Measurements from ENCODE around the gene VDR. TPM values are rescaled to one million over a fixed set of nuclear protein-coding genes. Genes with fewer than 3 reads are reported as not detected.

VDR gene
- total RNA-seq, 4 donors from 2014 or later: 0.26 to 2.0 (median 0.49) TPM

GRCh38 chr12:47885012-47885501 is 19.7 kb downstream of the VDR start:
- H3K9me3 ChIP-seq: no peaks in the 10 kb centered on the region
- TF ChIP-seq POLR2A (IDR thresholded peaks at IDR 0.05) (no peak), CTCF (IDR thresholded peaks at IDR 0.05) (no peak)
- no peaks in the 10 kb centered on the region for H3K4me1 ChIP-seq
- no peak for DNase-seq
- no peak overlapping the region for H3K4me3 ChIP-seq
- intact Hi-C loops (cut with DNase I; ENCODE audit: low total_unique reads): no loop called here
- H3K27me3 ChIP-seq: no peaks in the 10 kb centered on the region
- no peaks in the 10 kb centered on the region for H3K36me3 ChIP-seq
- no peak overlapping the region for H3K27ac ChIP-seq

DNA sequence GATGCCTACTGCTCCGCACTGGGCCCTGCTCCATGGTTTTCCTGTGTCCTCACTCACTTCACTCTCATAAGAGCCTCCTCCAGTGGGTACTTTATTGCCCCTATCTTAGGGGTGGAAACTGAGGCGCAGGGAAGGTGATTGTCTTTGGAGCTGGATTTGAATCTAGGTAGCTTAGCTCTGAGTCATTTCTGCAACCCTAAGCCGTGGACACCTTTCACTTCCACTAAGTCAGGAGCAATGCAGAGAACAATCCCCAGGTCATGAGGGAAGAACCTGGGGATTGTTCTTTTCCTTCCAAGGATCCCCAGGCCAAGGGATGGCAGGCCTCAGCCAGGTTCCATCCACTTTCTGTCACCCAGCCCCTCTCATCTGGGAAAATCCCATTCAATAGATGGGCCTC is 20.3 kb downstream of the VDR start:
- Histone ChIP-seq H3K27ac (no peak overlapping the region), H3K4me1 (no peaks in the 10 kb centered on the region), H3K4me3 (no peak overlapping the region), H3K27me3 (no peaks in the 10 kb centered on the region), H3K9me3 (no peaks in the 10 kb centered on the region), H3K36me3 (no peaks in the 10 kb centered on the region)
- TF ChIP-seq CTCF (IDR thresholded peaks at IDR 0.05) (no peak), POLR2A (IDR thresholded peaks at IDR 0.05) (no peak)
- intact Hi-C loops (cut with DNase I; ENCODE audit: low total_unique reads): no loop called here
- no peak for DNase-seq

DNA sequence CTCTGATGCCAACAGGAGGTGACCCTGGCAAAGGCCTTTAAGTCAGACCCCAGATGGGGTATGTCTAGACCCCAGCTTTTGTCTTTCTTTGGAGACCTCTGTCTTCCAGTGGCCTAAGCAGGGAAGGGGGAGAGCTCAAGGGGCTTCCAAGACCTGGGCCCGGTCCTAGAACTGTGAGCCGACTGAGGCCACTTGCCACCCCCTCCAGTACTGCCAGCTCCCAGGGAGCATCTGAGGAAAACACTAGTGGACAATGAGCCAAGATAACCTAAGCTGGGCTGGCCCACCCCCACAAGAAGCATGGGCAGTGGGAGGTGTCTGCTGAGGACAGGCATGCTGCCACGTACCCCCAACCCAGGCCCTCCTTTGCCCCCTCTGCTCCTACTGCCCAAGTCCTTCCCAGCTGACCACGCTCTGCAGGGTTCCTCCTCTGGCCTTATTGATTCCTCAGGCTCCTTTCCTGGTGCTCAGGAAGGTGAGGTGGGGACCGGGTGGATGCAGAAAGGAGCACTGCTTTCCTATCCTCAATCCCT is 21.1 kb downstream of the VDR start:
- H3K4me3 ChIP-seq: no peak overlapping the region
- no peak for DNase-seq
- TF ChIP-seq POLR2A (IDR thresholded peaks at IDR 0.05) (no peak), CTCF (IDR thresholded peaks at IDR 0.05) (no peak)
- H3K36me3 ChIP-seq: no peaks in the 10 kb centered on the region
- no peak overlapping the region for H3K27ac ChIP-seq
- no peaks in the 10 kb centered on the region for H3K9me3 ChIP-seq
- H3K27me3 ChIP-seq: no peaks in the 10 kb centered on the region
- H3K4me1 ChIP-seq: no peaks in the 10 kb centered on the region
- intact Hi-C loops (cut with DNase I; ENCODE audit: low total_unique reads): no loop called here

GRCh38 chr12:47882781-47883546 is 21.8 kb downstream of the VDR start:
- no peak for DNase-seq
- no peaks in the 10 kb centered on the region for H3K4me1 ChIP-seq
- H3K9me3 ChIP-seq: no peaks in the 10 kb centered on the region
- TF ChIP-seq CTCF (IDR thresholded peaks at IDR 0.05) (no peak), POLR2A (IDR thresholded peaks at IDR 0.05) (no peak)
- no peak overlapping the region for H3K4me3 ChIP-seq
- no peaks in the 10 kb centered on the region for H3K36me3 ChIP-seq
- no peak overlapping the region for H3K27ac ChIP-seq
- intact Hi-C loops (cut with DNase I; ENCODE audit: low total_unique reads): no loop called here
- H3K27me3 ChIP-seq: no peaks in the 10 kb centered on the region

DNA sequence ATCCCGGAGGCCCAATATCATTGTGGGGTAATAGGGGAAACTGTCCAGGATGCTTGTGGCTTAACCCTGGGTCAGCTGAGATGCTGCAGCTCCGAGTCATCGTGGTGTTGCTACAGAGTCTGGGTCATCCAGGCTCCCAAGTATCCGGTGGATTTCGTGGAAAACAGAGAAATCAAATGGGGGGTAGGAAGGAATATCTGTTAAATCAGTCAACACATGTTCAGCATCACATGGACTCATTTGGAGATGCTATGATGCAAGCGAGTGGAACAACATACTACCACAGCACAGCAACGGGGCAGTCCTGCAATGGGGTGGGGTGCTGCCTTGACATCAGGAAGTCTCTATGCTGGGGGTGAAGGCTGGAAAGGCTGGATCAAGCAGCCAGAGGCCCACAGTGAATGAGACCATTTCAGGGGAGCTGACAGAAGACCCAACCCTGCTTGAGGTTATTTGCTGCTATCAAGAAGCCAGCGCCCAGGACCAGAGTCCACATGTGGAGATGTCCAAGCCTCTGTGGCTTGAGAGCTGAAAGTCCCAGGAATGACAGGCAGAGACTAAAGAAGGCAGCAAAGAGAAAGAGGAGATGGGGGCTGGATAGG is 22.9 kb downstream of the VDR start:
- Histone ChIP-seq H3K4me3 (no peak overlapping the region), H3K36me3 (no peaks in the 10 kb centered on the region), H3K4me1 (no peaks in the 10 kb centered on the region), H3K27ac (no peak overlapping the region), H3K9me3 (no peaks in the 10 kb centered on the region), H3K27me3 (no peaks in the 10 kb centered on the region)
- TF ChIP-seq CTCF (IDR thresholded peaks at IDR 0.05) (no peak), POLR2A (IDR thresholded peaks at IDR 0.05) (no peak)
- intact Hi-C loops (cut with DNase I; ENCODE audit: low total_unique reads): no loop called here
- DNase-seq: peak; percentile 28 to 41

Measured in uterus (tissue), 4 donors.